GM23248 (cell line): ENCODE results near the gene DRG2. TPM values are rescaled to one million over a fixed set of nuclear protein-coding genes. Genes with fewer than 3 reads are reported as not detected.

ENCODE experiments used
- DNase-seq: peaks from one replicate; pipeline ENCODE4 v3.0.0-alpha.2; 2015
- H2AFZ ChIP-seq: fragments of 200-600 bp; sonication (generic); 2 replicates; pipeline ENCODE4 v1.6.1; 2016; ENCODE audit warnings: antibody characterized with exemption
- H3F3A ChIP-seq: fragments of 200-600 bp; sonication (generic); 2 replicates; pipeline ENCODE4 v1.6.1; 2016; ENCODE audit warnings: mild to moderate bottlenecking, antibody characterized with exemption, mixed run types; ENCODE audit not compliant: insufficient read depth
- H3K27ac ChIP-seq: fragments of 200-600 bp; sonication (generic); 2 replicates; pipeline ENCODE4 v1.5.1; 2016; ENCODE audit warnings: mild to moderate bottlenecking
- H3K27me3 ChIP-seq: fragments of 200-600 bp; sonication (generic); replicated peaks from 2 replicates; pipeline ENCODE4 v1.6.1; 2016; ENCODE audit warnings: mild to moderate bottlenecking; ENCODE audit not compliant: insufficient read depth
- H3K36me3 ChIP-seq: fragments of 200-600 bp; sonication (generic); 2 replicates; pipeline ENCODE4 v1.6.1; 2016; ENCODE audit warnings: low read depth, mild to moderate bottlenecking
- H3K4me1 ChIP-seq: fragments of 200-600 bp; sonication (generic); 2 replicates; pipeline ENCODE4 v1.6.1; 2016; ENCODE audit warnings: mild to moderate bottlenecking; ENCODE audit not compliant: insufficient read depth
- H3K4me2 ChIP-seq: fragments of 200-600 bp; sonication (generic); one replicate; pipeline ENCODE4 v1.6.1; 2016; ENCODE audit warnings: mild to moderate bottlenecking; ENCODE audit not compliant: unreplicated experiment
- H3K4me3 ChIP-seq: fragments of 200-600 bp; sonication (generic); 2 replicates; pipeline ENCODE4 v1.5.1; 2016; ENCODE audit warnings: mild to moderate bottlenecking
- H3K79me2 ChIP-seq: fragments of 200-600 bp; sonication (generic); 2 replicates; pipeline ENCODE4 v1.6.1; 2016; ENCODE audit warnings: mild to moderate bottlenecking; ENCODE audit not compliant: insufficient read depth
- H3K9ac ChIP-seq: fragments of 200-600 bp; sonication (generic); 2 replicates; pipeline ENCODE4 v1.6.1; 2016; ENCODE audit warnings: mild to moderate bottlenecking
- H3K9me2 ChIP-seq: fragments of 200-600 bp; sonication (generic); 2 replicates; pipeline ENCODE4 v1.6.1; 2016; ENCODE audit warnings: mixed run types, mild to moderate bottlenecking, moderate library complexity; ENCODE audit not compliant: insufficient read depth
- H3K9me3 ChIP-seq: fragments of 200-600 bp; sonication (generic); one replicate; pipeline ENCODE4 v1.6.1; 2017; ENCODE audit warnings: low read depth
- H4K20me1 ChIP-seq: fragments of 200-600 bp; sonication (generic); 2 replicates; pipeline ENCODE4 v1.6.0; 2016; ENCODE audit not compliant: insufficient read depth
- EZH2 ChIP-seq: fragments of 200-600 bp; sonication (generic); IDR thresholded peaks from 2 replicates; pipeline ENCODE4 v1.6.1; 2018; ENCODE audit warnings: antibody characterized with exemption, mild to moderate bottlenecking; ENCODE audit not compliant: insufficient read depth, poor library complexity, severe bottlenecking
- EZH2phosphoT487 ChIP-seq: fragments of 200-600 bp; sonication (generic); IDR thresholded peaks from 2 replicates; pipeline ENCODE4 v1.6.1; 2018; ENCODE audit warnings: antibody characterized with exemption, moderate library complexity, mild to moderate bottlenecking, low read depth; ENCODE audit not compliant: insufficient read depth
- WGBS, 2 experiments: methylation state at CpG; one replicate each; pipeline ENCODE4 v1.1.6; 2015 to 2017; ENCODE audit warnings: low lambda C conversion rate in 2 of 2, low coverage in 1 of 2; ENCODE audit errors: missing lambda C conversion rate in 2 of 2; 5-methylcytosine and 5-hydroxymethylcytosine counted together
- in situ Hi-C: fragments of 300-500 bp; cut with MboI; formaldehyde crosslinking; loops from 2 replicates; pipeline ENCODE4 v1.15.0; 2020
- polyA plus RNA-seq: library from polyadenylated mRNA; unstranded; fragments of >200 nt; fragmentation: Nextera tagmentation; extraction: Ambion mirVana; gene quantifications from 2 replicates; pipeline ENCODE4 v1.2.1, GENCODE V29; 2016
- total RNA-seq: library from RNA; depleted of rRNA; stranded (reverse); fragments of >200 nt; shearing (Covaris generic); gene quantifications from 2 replicates; pipeline ENCODE4 v1.2.3, GENCODE V29; 2014

DRG2 gene
- total and polyA plus RNA-seq, 2 experiments from 2014 or later: 34.6 to 51.0 TPM

DNA sequence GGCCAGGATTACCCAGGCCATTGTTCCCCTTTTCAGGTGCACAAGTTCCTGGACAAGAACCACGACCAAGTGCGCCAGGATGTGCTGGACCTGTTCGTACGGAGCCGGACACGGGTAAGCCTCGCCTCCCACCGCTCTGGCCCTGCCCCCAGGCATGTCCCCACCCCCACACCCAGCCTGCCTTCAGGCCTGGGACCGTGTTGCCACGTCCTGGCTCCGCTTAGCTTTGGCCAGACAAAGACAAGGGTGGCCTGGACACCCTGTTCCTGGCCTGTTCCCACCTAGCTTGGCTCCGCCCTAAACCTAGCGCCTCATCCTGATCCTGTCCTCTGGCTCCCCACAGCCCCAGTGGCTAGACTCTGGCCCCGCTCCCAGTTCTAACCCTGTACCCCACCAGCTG, 51.8 kb downstream of the DRG2 start:
- Histone ChIP-seq H2AFZ (no peak overlapping the region), H3K79me2 (no peaks in the 10 kb centered on the region), H3K9me2 (no peaks in the 10 kb centered on the region), H3K4me1 (no peaks in the 10 kb centered on the region), H3K9ac (no peak overlapping the region), H3K27me3 (no peaks in the 10 kb centered on the region), H4K20me1 (no peaks in the 10 kb centered on the region), H3K27ac (no peak overlapping the region), H3K9me3 (no peaks in the 10 kb centered on the region), H3K4me3 (no peak overlapping the region), H3K4me2 (no peak overlapping the region), H3F3A (no peaks in the 10 kb centered on the region), H3K36me3 (no peaks in the 10 kb centered on the region)
- WGBS, 2 experiments: 80 to 91% methylated on average over 6 to 14 of the region's 14 CpGs
- no peak for TF ChIP-seq EZH2
- no peak for TF ChIP-seq EZH2phosphoT487
- in situ Hi-C loops: no loop called here
- DNase-seq: no peak

DNA sequence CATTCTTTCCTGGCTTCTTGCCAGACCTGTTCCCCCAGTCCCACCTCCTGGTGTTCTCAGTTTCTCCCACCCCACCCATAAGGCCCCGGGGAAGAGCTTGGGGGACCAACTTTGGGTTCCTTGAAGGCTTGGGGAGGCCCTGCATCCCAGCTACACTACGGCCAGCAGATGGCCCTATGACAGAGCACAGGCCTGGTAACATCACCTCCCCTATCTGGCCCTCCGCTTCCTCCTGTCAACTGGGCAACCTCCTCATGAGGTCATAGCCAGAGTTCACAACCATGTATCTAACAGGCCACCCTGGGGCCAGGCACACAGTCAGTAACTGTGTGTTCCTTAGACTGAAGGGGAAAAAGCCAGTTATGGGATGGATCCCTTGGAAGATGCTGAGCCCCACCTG, 52.2 kb downstream of the DRG2 start:
- no peaks in the 10 kb centered on the region for H3K79me2 ChIP-seq
- TF ChIP-seq EZH2 (no peak), EZH2phosphoT487 (no peak)
- no peaks in the 10 kb centered on the region for H3K9me2 ChIP-seq
- no peaks in the 10 kb centered on the region for H3K9me3 ChIP-seq
- DNase-seq: peak; percentile 56
- H3K4me2 ChIP-seq: no peak overlapping the region
- WGBS, 2 experiments: 48 to 55% methylated on average over 3 of the region's 3 CpGs
- no peak overlapping the region for H3K9ac ChIP-seq
- no peaks in the 10 kb centered on the region for H3K36me3 ChIP-seq
- H2AFZ ChIP-seq: no peak overlapping the region
- H3K4me1 ChIP-seq: no peaks in the 10 kb centered on the region
- in situ Hi-C loops: no loop called here
- H3K27me3 ChIP-seq: no peaks in the 10 kb centered on the region
- no peak overlapping the region for H3K27ac ChIP-seq
- no peaks in the 10 kb centered on the region for H4K20me1 ChIP-seq
- H3K4me3 ChIP-seq: no peak overlapping the region
- H3F3A ChIP-seq: no peaks in the 10 kb centered on the region

DNA sequence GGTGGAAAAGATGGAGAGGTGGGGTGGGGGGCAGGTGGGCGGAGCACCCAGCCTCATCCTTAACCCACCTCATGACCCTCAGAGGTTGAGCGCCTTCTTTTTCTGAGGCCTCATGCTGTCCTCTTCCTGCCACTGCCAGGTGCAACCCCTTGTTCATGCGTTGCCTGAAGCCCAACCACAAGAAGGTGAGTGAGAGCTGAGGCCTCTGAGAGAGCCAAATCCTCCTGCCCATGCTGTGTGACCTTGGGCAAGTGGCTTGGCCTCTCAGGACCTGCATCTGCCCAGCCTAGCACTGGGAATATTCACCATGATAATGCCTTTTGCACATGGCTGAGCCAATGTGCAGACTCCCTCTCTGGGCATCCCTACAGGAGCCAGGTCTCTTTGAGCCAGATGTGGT, 52.9 kb downstream of the DRG2 start:
- WGBS, 2 experiments: 88 to 90% methylated on average over 3 of the region's 3 CpGs
- H3K9me3 ChIP-seq: no peaks in the 10 kb centered on the region
- no peak overlapping the region for H2AFZ ChIP-seq
- no peaks in the 10 kb centered on the region for H3K4me1 ChIP-seq
- H3K4me3 ChIP-seq: no peak overlapping the region
- no peaks in the 10 kb centered on the region for H3F3A ChIP-seq
- no peak overlapping the region for H3K9ac ChIP-seq
- no peaks in the 10 kb centered on the region for H3K79me2 ChIP-seq
- H3K27ac ChIP-seq: no peak overlapping the region
- no peak overlapping the region for H3K4me2 ChIP-seq
- in situ Hi-C loops: no loop called here
- H3K27me3 ChIP-seq: no peaks in the 10 kb centered on the region
- H3K9me2 ChIP-seq: no peaks in the 10 kb centered on the region
- H3K36me3 ChIP-seq: no peaks in the 10 kb centered on the region
- no peak for DNase-seq
- no peaks in the 10 kb centered on the region for H4K20me1 ChIP-seq
- TF ChIP-seq EZH2phosphoT487 (no peak), EZH2 (no peak)

GRCh38 chr17:18141210-18141803, 53.6 kb downstream of the DRG2 start:
- no peaks in the 10 kb centered on the region for H3K79me2 ChIP-seq
- H4K20me1 ChIP-seq: no peaks in the 10 kb centered on the region
- no peaks in the 10 kb centered on the region for H3K36me3 ChIP-seq
- H3K27ac ChIP-seq: no peak overlapping the region
- no peak overlapping the region for H2AFZ ChIP-seq
- no peaks in the 10 kb centered on the region for H3K9me3 ChIP-seq
- no peaks in the 10 kb centered on the region for H3K27me3 ChIP-seq
- no peaks in the 10 kb centered on the region for H3K4me1 ChIP-seq
- H3K9me2 ChIP-seq: no peaks in the 10 kb centered on the region
- H3K9ac ChIP-seq: no peak overlapping the region
- H3F3A ChIP-seq: no peaks in the 10 kb centered on the region
- H3K4me2 ChIP-seq: no peak overlapping the region
- peak; percentile 75 for DNase-seq
- no peak overlapping the region for H3K4me3 ChIP-seq
- TF ChIP-seq EZH2phosphoT487 (no peak), EZH2 (no peak)
- in situ Hi-C loops: no loop called here
- WGBS, 2 experiments: 22 to 23% methylated on average over 9 of the region's 9 CpGs

DNA sequence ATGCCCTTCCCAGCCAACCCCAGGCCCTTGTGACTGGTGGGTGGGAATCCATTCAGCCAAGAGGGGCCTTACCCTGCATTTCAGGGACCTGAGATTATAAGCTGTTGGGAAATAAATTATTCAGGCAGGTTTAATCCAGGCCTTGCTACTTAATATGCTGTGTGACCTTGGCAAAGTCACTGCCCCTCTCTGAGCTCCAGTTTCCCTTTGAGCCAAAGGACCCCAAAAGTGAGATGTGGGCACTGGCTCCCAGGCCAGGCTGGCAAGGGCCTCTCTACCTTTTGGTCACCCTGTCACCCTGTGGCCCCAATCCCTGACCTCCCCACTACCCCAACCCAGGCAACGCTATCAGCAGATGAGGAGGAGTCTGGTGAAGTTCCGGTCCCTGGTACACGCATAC, 54.7 kb downstream of the DRG2 start:
- Histone ChIP-seq H3K36me3 (no peaks in the 10 kb centered on the region), H3K4me1 (no peaks in the 10 kb centered on the region), H3K27ac (no peak overlapping the region), H3K9me2 (no peaks in the 10 kb centered on the region), H3K9ac (no peak overlapping the region), H2AFZ (no peak overlapping the region), H3K27me3 (no peaks in the 10 kb centered on the region), H3F3A (no peaks in the 10 kb centered on the region), H3K4me2 (no peak overlapping the region), H4K20me1 (no peaks in the 10 kb centered on the region), H3K9me3 (no peaks in the 10 kb centered on the region), H3K79me2 (no peaks in the 10 kb centered on the region), H3K4me3 (no peak overlapping the region)
- 81 to 86% methylated on average over 3 of the region's 3 CpGs for WGBS, 2 experiments
- no peak for TF ChIP-seq EZH2
- in situ Hi-C loops: no loop called here
- no peak for DNase-seq
